Smooth muscle cell of the brain vasculature (primary cell): Measurements from ENCODE around the gene COL27A1.

Source experiments
- DNase-seq: peaks from one replicate; pipeline ENCODE4 v3.0.0-alpha.2; 2012; ENCODE audit warnings: low read depth, low spot score

COL27A1 gene

GRCh38 chr9:114286146-114286679 lies 130.9 kb downstream of the COL27A1 start:
- no peak for DNase-seq

- DNase-seq, result no peak
Observed at GRCh38 chr9:114287001-114287762, 131.8 kb downstream of the COL27A1 start.

GRCh38 chr9:114287763-114288192 lies 132.4 kb downstream of the COL27A1 start:
- DNase-seq, result no peak

- no peak for DNase-seq
Observed at GRCh38 chr9:114288193-114289091, 133.1 kb downstream of the COL27A1 start.

- DNase-seq, result no peak
Observed at GRCh38 chr9:114289106-114289505, 133.8 kb downstream of the COL27A1 start.

- no peak for DNase-seq
Observed at GRCh38 chr9:114289571-114290481, 134.5 kb downstream of the COL27A1 start.

- no peak for DNase-seq
Observed at GRCh38 chr9:114290561-114290986, 135.2 kb downstream of the COL27A1 start.

DNA sequence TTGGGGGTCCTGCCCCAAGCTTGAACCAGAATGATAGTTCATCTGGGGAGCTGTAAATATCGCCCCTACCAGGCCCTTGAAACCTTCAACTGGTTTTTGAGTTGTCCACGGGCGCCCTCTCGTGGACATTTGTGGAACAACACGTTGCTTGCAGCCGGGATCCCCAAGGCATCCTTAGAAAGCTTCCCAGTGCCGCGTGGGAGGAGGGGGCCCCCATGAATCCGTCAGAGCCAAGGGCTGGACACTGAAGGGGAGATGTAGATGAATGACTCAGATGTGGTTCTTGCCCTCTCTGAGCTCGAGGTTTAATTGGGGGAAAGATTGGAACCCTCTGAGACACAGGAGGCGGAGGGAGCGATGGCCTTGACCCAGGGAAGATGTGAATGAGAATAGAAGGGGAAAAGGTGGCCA lies 135.7 kb downstream of the COL27A1 start:
- DNase-seq, result peak; percentile 65

DNA sequence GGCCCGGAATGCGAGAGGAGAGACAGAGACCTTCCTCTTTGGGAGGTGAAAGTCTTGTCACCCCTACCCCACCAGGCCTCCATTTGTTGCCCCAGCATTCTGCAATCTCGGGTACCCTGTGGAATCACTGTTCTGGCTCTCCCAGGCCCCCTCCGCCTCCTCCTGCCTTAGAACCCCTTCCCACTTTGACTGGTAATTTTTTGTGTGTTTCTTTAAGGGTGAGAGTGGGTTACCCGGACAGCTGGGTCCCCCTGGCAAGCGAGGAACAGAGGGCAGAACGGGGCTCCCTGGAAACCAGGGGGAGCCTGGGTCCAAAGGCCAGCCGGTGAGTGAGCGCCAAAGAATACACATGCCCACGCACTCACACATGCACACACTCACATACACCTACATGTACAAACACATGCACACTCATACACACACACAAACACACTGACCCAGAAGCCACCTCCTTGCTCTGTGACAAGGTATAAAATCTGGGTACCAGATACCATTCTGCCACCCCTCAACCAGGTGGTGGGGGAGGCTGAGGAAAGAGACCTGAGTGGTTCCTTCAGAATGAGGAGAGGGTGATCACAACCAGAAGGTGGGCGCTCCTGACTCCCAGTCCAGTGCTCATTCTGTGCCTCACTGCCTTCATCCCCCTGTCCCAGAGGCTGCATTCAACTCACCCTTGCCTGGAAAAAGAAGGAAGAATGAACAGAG lies 136.7 kb downstream of the COL27A1 start:
- no peak for DNase-seq

DNA sequence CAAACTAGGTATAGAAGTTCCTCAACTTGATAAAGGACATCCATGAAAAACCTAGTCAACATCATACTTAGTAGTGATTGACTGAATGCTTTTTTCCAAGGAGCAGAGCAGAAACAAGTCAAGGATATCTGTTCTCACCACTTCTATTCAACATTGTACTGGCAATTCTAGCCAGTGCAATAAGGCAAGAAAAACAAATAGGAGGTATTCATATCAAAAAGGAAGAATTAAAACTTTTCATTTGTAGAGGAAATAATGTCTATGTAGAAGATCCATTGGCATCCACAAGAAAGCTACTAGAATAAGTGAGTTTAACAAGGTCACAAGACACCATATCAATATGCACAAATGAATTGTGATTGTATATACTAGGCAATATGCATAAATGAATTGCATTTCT lies 139.3 kb downstream of the COL27A1 start:
- DNase-seq, result no peak

- DNase-seq, result no peak
Observed at GRCh38 chr9:114296338-114296737, 141.0 kb downstream of the COL27A1 start.

DNA sequence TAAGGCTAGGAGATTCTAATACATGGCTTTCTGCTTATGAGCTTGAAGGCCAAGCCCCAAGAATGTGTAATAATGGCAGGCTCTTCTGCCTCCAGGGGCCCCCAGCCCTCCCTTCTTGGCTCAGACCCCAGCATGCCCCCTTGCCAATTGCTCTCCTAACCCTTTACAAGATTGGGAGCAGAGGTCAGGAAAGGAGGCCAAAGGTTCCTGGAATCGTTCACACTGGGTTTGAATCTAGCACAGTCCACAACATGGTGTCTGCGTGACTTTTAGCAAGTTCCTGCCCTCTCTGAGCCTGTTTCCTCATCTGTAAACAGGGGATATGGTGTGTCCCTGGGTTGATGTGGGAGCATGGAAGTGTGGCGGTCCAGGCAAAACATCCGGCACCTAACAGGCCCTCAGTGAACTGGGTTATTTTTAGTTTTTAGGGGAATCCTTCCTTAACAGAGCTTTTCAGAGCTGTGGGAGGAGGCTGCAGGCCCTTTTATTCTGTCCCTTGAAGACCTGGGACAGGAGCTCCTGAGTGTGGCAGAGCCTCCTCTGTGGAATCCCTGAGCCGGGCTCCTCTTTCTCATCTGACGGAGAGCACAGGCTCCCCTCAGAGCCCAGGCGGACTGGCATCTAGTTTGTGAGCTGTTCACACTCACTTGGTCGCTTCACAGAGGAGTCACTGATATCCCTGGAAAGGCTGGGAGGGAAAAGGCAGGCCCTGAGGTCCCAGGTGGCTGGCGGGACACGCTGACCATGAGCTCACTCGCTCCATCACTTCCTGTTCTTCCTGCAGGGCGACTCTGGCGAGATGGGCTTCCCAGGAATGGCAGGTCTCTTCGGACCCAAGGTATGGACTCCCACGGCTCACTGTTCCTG lies 144.2 kb downstream of the COL27A1 start:
- DNase-seq, result no peak

DNA sequence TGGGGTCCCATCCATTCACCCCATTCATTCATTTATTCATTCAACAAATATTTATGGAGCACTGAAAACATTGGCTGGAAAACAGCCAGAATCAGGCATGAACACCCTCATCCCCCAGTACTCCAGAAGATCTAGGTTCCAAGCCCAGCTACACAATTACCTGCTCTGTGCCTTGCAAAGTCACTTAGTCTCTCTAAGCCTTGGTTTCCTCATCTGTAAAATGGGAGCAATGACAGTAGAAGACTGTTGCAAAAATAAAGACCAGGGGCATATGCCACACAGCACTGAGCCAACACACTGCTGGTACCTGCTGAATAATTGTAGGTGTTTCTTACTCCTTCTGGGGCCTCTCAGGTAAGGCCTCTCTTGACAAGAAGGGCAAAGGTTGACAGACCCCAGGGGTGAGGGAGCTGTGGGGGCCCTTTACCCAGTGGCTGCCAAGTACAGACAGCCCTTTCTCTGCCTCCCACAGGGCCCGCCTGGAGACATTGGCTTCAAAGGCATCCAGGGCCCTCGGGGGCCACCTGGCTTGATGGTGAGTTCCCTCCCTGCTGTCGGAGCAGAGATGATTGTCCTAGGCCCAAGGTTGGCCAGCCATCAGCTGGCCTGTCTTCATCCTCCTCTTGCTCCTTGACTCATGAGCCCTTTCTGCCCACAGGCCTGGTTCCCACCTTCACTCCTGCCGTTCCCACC lies 145.0 kb downstream of the COL27A1 start:
- no peak for DNase-seq

DNA sequence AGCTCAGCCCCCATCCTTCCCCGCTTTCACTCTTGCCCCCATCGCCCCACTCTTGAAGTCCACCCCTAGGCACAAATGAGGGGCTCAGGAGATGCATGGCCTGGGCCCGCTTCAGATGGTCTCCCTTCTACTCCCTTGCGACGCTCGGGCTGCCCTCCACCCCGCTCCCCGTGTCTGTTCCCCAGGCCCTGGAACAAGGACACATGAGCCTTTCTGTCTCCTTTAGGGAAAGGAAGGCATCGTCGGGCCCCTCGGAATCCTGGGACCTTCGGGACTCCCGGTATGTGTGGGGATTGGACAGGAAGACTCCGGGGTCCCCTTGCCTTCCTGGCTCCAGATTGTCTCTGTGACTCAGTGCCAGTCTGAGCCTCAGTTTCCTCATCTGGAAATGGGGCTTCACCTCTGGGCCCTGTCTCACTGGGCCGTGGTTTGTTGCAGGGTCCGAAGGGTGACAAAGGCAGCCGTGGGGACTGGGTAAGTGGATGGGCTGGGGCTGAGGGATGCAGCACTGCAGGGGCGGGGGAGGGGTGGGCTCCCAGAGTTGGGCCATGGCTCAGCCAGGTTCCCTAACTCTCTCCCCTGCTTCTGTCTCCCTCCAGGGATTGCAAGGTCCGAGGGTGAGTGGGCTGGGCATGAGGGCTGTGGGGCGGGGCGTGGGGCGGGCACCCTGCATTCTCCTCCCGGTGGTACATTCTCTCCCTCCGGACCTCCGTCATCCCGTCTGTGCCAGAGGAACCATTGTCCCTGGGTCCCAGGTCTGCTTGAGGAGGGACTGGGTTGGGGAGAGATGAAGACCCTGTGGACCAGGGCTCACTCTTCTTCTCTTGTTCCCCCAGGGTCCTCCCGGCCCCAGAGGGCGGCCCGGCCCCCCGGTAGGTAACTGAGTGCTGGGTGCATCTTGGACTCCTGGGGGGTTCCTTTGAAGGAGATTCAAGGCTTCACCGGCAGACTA lies 145.8 kb downstream of the COL27A1 start:
- DNase-seq, result no peak

- DNase-seq, result no peak
Observed at GRCh38 chr9:114301798-114302565, 146.6 kb downstream of the COL27A1 start.

DNA sequence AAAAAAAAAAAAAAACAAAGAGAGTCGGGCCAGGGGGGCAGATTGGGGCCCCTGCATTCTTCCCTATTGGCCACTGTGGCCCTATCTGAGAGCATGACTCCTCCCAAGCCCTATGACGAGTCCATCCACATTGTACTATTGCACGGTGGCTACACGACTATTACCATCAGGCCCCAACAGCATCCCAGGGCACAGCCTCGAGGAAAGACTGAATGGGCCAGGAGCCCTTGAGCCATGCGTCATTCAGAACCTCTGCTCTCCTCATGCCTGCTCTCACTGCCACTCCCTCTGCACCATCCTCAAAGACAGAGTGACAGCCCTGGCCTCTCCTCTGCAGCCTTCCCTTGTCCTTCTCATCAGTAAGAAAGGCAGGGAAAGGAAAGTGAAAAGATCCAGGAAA lies 147.4 kb downstream of the COL27A1 start:
- no peak for DNase-seq

GRCh38 chr9:114303571-114303970 lies 148.2 kb downstream of the COL27A1 start:
- DNase-seq, result no peak
